AG10803 (cell line): ENCODE measurements around the gene NUDT13.

ENCODE experiments used
- DNase-seq: peaks from one replicate; pipeline ENCODE4 v3.0.0; 2010; ENCODE audit warnings: low read depth
- H3K4me3 ChIP-seq: 2 replicates; pipeline ENCODE4 v1.5.1; 2011; ENCODE audit warnings: mild to moderate bottlenecking, low read length, control low read depth
- CTCF ChIP-seq: conservative IDR thresholded peaks from 2 replicates; pipeline ENCODE4 v1.5.1; 2011; ENCODE audit warnings: mild to moderate bottlenecking, low read length, control low read depth, inconsistent platforms

NUDT13 gene

GRCh38 chr10:73119952-73120351 is 9.7 kb downstream of the NUDT13 start:
- no peak for DNase-seq
- no peak for TF ChIP-seq CTCF
- no peak overlapping the region for H3K4me3 ChIP-seq

GRCh38 chr10:73126343-73126742 is 16.1 kb downstream of the NUDT13 start:
- no peak overlapping the region for H3K4me3 ChIP-seq
- no peak for DNase-seq
- TF ChIP-seq CTCF = no peak

GRCh38 chr10:73131301-73131700 is 21.0 kb downstream of the NUDT13 start:
- no peak for TF ChIP-seq CTCF
- no peak for DNase-seq
- H3K4me3 ChIP-seq = no peak overlapping the region

GRCh38 chr10:73131913-73132686 is 21.8 kb downstream of the NUDT13 start:
- DNase-seq = no peak
- no peak overlapping the region for H3K4me3 ChIP-seq
- no peak for TF ChIP-seq CTCF

- DNase-seq = no peak
- TF ChIP-seq CTCF = no peak
- H3K4me3 ChIP-seq = no peak overlapping the region
Observed at GRCh38 chr10:73134727-73135126, 24.5 kb downstream of the NUDT13 start.

- DNase-seq = no peak
- TF ChIP-seq CTCF = no peak
- H3K4me3 ChIP-seq = no peak overlapping the region
Observed at GRCh38 chr10:73136627-73137026, 26.4 kb downstream of the NUDT13 start.

- no peak overlapping the region for H3K4me3 ChIP-seq
- no peak for DNase-seq
- no peak for TF ChIP-seq CTCF
Observed at GRCh38 chr10:73139251-73139650, 29.0 kb downstream of the NUDT13 start.
